Mammary epithelial cell (primary cell): Measurements from ENCODE around the gene NXPH2.

Experiments used
- EZH2 ChIP-seq: IDR thresholded peaks from 2 replicates; pipeline ENCODE4 v1.6.1; 2012; ENCODE audit warnings: low read length, inconsistent platforms, borderline replicate concordance
- TF ChIP-seq, protein P1 (sequence below), 2 donors: IDR thresholded peaks in 1 of 2; conservative IDR thresholded peaks in 1 of 2; 2 replicates each; pipeline ENCODE4 v1.5.1; 2011 to 2012; ENCODE audit warnings: inconsistent platforms in 2 of 2, low read length in 2 of 2, mild to moderate bottlenecking in 2 of 2, control low read depth in 1 of 2, low read depth in 1 of 2; ENCODE audit not compliant: insufficient read depth in 1 of 2; ENCODE audit errors: extremely low read depth in 1 of 2

DNA sequence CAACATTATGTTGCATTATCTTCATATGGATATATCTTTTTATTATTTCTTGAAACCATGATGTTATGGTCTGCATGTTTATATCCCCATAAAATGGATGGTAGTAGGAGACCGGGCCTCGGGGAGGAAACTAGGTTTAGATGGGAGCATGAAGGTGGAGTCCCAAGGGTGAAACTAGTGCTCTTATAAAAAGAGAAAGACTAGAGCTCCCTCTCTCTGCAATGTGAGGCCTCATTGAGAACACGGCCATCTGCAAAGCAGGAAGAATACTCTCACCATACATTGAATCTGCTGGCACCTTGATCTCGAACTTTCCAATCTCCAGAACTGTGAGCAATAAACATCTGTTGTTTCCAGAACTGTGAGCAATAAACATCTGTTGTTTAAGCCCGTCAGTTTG lies 64.0 kb downstream of the NXPH2 start:
- TF ChIP-seq, protein P1, sequence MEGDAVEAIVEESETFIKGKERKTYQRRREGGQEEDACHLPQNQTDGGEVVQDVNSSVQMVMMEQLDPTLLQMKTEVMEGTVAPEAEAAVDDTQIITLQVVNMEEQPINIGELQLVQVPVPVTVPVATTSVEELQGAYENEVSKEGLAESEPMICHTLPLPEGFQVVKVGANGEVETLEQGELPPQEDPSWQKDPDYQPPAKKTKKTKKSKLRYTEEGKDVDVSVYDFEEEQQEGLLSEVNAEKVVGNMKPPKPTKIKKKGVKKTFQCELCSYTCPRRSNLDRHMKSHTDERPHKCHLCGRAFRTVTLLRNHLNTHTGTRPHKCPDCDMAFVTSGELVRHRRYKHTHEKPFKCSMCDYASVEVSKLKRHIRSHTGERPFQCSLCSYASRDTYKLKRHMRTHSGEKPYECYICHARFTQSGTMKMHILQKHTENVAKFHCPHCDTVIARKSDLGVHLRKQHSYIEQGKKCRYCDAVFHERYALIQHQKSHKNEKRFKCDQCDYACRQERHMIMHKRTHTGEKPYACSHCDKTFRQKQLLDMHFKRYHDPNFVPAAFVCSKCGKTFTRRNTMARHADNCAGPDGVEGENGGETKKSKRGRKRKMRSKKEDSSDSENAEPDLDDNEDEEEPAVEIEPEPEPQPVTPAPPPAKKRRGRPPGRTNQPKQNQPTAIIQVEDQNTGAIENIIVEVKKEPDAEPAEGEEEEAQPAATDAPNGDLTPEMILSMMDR (conservative IDR thresholded peaks at IDR 0.05 in 1 of 2, IDR thresholded peaks at IDR 0.05 in 1 of 2; ENCODE audit: extremely low read depth in 1 of 2, insufficient read depth in 1 of 2, low read depth in 1 of 2, low read length in 2 of 2) = peak in 1 of 2 donors; percentile 36
- TF ChIP-seq EZH2 = no peak
